GM23338 (cell line): ENCODE measurements around the gene SORBS1.

Source experiments
- CREB1 ChIP-seq: fragments of 250-450 bp; sonication (Bioruptor Pico); IDR thresholded peaks from 2 replicates; pipeline ENCODE4 v1.5.0; 2020; ENCODE audit warnings: low read depth, mild to moderate bottlenecking, moderate library complexity
- EZH2 ChIP-seq: fragments of 200-600 bp; sonication (generic); IDR thresholded peaks from one replicate; pipeline ENCODE4 v1.8.0; 2017; ENCODE audit warnings: antibody characterized with exemption, mild to moderate bottlenecking, low read depth; ENCODE audit not compliant: unreplicated experiment
- EZH2phosphoT487 ChIP-seq: fragments of 200-600 bp; sonication (generic); IDR thresholded peaks from one replicate; pipeline ENCODE4 v1.8.1; 2018; ENCODE audit warnings: antibody characterized with exemption; ENCODE audit not compliant: unreplicated experiment
- POLR2AphosphoS5 ChIP-seq: IDR thresholded peaks from 2 replicates; pipeline ENCODE4 v1.6.1; 2016; ENCODE audit warnings: antibody characterized with exemption, low read depth
- TF ChIP-seq, protein P1 (sequence below), 2 experiments: fragments of 200-600 bp in 1 of 2; sonication (generic) in 1 of 2; conservative IDR thresholded peaks; 2 replicates each; pipeline versions ENCODE4 v1.5.1 to v1.6.1; 2016 to 2017; ENCODE audit warnings: antibody characterized with exemption in 2 of 2, low read depth in 2 of 2, mild to moderate bottlenecking in 2 of 2, moderate library complexity in 1 of 2

DNA sequence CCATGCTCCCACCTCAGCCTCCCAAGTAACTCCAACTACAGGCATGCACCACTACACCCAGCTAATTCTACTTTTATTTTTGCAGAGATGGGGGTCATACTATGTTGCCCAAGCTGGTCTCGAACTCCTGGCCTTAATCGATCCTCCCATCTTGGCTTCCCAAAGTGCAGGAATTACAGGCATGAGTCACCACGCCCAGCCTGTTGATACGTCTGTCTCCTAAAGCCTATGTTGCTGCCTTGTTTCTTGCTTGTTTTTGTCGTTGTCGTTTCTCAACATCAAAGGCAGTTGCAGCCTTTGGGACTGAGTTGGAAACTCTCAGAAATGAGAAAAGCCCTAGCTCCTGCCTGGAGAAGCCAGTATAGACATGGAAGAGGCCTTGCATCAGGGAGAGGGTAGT, 49.9 kb downstream of the SORBS1 start:
- TF ChIP-seq, protein P1, sequence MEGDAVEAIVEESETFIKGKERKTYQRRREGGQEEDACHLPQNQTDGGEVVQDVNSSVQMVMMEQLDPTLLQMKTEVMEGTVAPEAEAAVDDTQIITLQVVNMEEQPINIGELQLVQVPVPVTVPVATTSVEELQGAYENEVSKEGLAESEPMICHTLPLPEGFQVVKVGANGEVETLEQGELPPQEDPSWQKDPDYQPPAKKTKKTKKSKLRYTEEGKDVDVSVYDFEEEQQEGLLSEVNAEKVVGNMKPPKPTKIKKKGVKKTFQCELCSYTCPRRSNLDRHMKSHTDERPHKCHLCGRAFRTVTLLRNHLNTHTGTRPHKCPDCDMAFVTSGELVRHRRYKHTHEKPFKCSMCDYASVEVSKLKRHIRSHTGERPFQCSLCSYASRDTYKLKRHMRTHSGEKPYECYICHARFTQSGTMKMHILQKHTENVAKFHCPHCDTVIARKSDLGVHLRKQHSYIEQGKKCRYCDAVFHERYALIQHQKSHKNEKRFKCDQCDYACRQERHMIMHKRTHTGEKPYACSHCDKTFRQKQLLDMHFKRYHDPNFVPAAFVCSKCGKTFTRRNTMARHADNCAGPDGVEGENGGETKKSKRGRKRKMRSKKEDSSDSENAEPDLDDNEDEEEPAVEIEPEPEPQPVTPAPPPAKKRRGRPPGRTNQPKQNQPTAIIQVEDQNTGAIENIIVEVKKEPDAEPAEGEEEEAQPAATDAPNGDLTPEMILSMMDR (conservative IDR thresholded peaks at IDR 0.05; ENCODE audit: low read depth in 2 of 2) = no peak
- TF ChIP-seq POLR2AphosphoS5 (no peak), EZH2 (no peak), CREB1 (CRISPR knock-in tag) (no peak), EZH2phosphoT487 (no peak)
